HG02642 (cell line): Measurements from ENCODE around the gene RECQL.
A peak's percentile ranks its signal among the peaks of the same experiment; 100 is the strongest.
"Not testable (repeated sequence)": the region's sequence is repeated elsewhere in the genome, so short reads cannot be mapped to it uniquely, and the experiment has no call there.

Source experiments
- ATAC-seq: cut with Tn5 transposase; IDR thresholded peaks from one replicate; pipeline ENCODE4 v1.9.1; 2021; ENCODE audit warnings: mild to moderate bottlenecking; ENCODE audit not compliant: unreplicated experiment, poor library complexity

The RECQL gene

DNA sequence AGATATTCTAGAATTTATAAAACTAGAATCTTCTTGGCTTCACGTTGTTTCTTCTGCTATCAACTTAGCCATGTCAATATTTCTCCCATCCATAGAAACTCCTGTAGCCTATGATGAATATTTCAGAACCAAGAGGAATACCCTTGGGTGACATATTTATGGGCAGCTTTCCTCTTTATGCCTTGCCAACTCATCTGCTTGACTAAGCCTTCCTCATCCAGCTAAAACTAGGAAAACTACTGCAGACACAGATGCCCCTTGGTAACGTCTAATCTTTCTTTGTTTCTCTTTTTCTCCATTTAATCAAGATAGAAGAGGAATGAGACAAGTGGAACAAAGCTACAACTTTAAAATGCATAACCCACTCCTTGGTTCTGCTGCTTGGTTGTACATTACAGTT is 6.4 kb upstream of the RECQL start:
- ATAC-seq = no peak

DNA sequence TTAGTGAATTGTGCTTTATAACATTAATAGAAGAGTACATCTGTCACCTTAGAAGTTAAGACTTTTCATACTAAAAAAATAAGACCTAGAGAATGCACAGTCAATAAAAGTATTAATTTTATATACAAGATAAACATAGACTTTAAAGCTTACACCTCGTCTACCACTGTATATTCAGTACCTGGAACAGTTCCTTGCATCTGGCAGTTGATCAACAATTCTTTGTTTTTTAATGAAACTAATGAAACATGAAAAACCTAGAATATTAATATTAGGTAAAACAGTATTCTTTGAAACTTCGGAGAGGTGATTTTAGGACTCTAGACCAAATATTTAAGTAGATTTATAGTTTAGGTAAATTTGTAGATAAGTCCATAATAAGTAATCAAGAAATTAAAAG is 4.5 kb upstream of the RECQL start:
- ATAC-seq = no peak

DNA sequence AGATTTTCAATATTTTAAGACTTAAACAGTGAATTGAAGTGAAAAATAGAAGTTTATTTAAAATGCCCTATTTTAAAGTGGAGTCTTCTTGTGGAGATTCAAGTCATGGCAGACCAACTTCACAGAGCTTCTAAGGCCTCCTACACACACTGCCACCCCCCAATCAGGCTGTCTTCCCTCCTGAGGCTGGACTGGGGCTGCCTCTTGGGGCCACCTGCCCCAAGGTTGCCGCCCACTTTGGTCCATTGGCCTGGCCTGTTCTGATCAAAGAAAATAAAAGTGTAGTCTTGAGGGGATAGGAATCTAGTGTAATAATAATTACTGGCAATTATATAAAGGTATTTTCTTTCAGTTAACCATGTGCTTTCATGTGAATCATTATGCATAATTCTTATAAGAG is 1.4 kb upstream of the RECQL start:
- ATAC-seq = no peak

DNA sequence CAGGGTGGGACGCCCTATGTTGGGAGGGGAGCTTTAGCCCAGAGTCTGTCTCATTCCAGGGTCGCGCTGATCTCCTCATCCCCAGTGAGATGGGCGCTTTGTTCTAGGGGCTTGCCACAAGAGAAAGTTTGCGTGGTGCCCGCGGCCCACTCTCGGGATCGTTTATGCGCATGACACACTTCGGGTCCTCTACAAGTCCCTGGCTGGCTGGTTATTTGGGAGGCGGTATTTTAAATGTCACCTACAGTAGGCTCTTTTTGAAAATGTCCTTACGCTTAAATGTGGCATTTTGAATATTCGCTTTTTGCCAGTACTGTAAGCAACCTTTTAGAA is 695 bp upstream of the RECQL start:
- ATAC-seq = no peak

DNA sequence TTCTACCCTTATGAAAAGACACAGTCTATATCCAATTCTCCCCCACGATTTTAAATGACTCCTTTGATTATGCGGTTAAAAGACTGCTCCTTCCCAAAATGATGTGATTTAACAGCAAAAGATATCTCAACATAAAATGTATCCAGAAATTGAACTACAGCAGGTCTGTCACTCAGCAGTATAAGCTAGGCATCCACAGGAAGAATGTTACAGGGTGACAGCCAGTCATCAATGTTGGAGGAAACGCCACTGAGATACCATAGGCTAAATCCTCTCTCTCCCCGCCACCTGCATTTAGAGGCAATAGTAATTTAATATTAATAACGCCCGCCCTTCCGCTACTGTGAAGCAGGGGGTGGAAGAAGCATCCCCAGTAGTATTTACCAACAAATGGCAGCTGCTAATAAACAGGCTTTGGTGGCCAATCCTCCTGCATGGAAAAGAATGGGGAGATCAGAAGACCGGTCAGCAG is 613 bp downstream of the RECQL start:
- no peak for ATAC-seq

DNA sequence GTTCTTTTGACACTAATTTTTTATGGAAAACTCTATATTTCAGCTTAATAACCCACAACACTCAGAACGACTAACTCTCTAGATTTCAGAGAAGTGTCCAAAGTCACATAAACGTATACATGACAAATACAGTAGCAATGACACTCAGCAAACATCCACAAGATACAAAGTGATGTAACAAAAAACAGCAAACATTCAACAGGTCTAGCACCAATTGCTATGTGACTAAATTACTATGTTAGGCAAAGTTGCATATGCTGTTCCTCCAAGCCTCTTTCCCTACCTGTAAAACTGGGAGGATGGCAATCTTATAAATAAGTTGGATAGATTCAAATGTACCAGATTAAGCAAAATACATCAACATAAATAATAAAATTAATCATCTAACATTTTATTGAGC is 1.7 kb downstream of the RECQL start:
- no peak for ATAC-seq

DNA sequence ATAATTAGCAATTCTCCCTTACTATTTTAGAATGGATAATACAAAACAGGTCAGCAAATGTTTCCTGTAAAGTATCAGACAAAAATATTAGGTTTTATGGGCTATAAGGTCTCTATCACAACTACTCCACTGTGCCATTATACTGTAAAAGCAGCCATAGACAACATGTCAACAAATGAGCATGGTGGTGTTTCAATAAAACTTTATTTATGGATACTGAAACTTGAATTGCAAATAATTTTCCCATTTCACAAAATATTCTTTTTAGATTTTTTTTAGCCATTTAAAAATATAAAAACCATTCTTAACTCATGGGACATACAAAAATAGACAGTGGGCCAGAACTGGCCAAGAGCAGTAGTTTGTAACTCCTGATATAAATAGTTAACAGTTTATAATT is 15.4 kb downstream of the RECQL start:
- no peak for ATAC-seq

DNA sequence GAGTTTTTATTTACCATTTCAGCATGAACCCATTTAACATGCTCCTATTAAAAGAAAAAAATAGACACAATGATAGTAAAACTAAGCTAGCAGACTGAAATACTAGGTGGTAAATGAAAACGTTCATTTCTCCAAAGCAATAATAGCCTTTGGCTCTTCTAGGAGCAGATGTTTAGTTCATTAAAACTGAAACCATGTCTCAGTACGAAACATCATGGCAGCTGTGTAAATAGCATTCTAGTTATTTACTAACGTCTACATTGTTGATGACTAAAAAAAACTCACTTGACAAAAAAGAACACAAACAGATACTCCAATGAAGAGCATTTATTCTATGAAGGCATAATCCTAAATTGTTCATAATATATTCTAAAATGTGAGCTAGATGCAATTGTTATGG is 17.9 kb downstream of the RECQL start:
- ATAC-seq = no peak

DNA sequence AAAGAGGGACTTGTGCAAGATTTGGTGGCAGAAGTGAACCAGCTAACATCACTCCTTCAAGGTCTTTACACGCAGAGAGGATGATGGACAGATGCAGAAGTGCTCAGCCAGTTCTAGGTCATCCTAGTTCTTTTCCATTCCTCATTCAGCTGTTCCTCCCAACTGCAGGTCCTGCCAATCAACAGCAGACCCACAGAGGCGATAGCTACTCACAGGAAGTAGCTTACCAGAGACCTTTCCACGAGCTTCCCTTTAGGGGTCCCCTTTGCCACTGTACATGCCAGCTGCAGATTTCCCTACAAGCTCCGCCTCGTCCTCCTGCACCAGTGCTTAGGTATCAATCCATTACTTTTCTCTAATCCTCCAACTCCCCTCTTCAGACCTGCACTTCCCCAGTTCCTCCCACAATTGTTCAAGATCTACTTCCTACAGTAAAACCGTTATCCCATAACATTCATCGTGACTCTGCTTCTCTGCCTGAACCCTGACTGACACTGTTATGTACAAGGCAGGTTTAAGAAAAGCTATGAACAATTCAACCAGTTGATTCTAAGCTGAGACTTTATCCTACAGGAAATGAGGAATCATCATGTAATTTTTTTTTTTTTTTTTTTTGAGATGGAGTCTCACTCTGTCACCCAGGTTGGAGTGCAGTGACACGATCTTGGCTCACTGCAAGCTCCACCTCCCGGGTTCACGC is 22.5 kb downstream of the RECQL start:
- ATAC-seq = no peak

DNA sequence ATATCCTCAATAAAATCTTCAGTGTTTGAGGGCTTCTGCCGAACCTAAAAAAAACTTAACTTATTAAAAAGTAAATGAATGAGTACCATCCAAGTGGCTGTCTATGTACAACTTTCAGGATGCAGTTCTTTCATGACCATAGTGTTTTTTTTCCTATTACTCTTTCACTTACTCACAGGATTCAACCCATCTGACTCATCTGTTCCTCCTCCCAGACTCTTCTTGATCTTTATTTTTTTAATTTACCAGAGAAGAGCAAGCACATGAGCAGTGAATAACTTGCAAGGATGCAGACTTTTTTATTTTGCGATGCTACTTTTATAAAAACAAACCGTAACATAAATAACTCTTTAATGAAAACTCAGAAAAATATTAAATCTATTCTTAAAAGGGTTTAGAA is 24.5 kb downstream of the RECQL start:
- ATAC-seq = no peak

DNA sequence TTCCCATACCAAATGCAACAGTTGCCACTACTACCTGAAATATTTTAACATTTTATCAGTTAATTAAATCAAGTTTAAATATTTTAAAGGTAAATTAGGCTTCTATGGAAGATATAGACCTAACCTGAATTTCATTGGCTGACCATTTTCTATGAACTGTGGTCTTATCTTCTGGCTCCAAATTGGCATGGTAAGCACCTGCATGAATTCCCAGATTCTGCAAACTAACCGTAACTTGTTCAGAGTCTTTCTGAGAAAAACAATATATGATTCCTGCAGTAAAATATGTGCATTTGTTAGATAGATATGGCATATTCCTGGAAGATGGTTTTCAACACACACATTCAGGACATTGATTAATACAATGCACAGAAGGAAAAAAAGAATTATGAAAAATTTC is 25.9 kb downstream of the RECQL start:
- ATAC-seq = no peak

DNA sequence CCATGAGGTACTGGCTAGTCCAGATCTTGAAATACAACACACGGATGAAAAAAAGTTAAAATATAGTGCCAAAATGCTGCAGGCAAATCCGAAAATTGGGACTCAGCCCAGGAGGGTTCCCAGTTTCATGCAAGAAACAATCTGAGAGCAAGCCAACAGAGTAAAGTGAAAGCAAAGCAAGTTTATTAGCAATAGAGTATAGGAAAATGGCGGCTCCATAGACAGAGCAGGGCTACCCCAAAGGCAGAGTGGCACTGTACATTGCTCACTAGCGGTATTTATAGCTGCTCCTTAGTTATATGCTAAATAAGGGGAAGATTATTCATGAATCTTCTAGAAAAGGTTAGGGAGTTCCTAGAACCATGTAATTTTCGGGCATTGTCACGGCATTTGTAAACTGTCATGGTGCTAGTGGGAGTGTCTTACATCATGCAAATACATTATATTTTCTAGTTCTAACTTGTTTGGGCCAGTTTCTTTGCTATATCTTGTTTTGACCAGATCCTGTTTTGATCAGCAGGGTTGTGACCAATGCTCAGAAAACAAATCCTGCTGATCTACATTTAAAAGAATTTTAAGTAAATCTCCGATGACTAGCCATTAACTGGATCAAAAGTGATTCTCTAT is 29.1 kb downstream of the RECQL start:
- ATAC-seq = no peak

DNA sequence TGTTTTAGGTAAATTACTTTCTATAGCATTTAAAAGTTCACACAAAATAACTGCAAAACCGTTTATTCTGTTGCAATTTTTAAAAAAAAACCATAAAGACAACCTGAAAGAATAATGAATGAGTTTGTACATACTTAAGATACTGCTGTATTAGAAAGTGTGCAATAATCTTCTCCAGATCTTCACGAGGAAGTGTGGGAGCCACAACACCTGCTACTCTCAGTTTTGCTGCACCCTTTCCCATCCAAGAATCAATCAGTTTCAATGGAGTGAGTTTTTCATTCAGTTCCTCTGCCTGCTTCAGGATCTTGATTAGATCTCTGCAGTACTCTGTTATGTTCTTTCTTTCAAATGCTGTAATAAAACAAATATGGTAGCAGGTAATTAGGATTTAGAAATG is 30.1 kb downstream of the RECQL start:
- ATAC-seq = no peak

DNA sequence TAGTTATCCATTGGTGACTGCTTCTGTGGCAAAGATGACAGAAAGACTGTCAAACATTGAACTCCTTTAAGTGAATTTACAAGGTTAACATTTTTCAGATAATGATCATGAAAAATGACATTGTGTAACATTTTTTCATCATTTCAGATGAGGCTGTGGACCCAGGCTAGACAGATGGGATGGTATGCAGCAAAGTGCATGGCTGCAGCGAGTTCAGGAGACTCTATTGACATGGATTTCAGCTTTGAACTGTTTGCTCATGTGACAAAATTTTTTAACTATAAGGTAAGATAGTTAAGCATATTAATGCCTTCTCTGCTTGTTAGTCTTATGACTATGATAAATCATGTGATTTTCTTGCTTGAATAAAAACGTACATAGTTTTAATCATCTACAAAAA is 34.1 kb downstream of the RECQL start:
- not testable (repeated sequence) for ATAC-seq

DNA sequence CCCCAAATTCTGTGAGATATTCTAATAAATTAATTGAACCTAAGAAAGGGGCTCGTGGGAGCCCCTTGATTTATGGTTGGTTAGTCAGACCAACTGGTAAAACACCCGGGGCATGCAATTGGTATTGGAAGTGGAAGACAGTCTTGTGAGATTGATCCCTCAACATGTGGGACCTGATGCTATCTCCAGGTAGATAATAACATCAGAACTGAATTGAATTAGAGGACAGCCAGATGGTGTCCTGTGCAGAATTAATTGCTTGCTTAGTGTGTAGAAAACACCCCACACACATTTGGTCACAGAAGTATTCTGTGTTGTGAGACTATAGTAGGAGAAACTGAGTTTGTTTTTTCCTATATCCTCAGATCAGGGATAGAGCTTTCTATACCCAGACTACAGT is 42.0 kb downstream of the RECQL start:
- ATAC-seq = no peak

DNA sequence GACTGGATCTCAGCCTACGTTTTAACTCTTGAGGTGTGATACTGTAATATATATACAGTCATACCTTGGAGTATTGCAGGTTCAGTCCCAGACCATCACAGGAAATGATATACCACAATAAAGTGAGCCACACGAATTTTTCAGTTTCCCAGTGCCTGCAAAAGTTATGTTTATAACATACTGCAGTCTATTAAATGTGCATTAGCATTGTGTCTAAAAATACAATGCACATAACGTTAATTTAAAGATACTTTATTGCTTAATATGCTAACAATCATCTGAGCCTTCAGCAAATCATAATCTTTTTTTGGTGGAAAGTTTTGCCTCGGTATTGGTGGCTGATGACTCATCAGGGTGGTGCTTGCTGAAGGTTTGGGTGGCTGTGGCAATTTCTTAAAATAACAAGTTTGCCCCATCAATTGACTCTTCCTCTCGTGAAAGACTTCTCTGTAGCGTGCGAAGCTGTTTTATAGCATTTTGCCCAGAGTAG is 45.1 kb downstream of the RECQL start:
- ATAC-seq = no peak

DNA sequence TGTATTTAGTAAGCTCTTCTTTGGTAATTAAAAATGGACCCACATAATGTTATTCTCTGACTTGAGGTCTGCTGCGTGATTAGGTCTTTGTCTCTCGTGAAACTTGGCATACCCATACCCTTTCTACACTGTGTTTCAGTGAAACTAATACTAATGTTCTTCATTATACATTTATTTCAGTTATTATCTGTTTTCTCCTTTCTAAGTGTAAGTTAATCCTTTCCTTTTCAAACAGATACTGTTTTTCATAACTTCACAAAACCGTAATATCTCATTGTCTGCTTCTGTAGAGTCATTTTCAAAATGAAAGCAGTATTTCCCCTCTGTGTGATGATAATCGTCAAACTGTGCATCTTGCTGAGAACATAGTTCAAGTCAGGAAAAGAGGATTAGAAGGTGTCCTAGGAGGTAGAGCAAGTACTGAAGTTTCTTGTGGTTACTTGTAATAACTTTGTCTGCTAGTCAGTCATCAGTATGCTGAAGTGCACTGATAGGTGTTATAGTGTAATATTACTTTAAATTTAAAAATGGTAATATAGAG is 48.1 kb downstream of the RECQL start:
- ATAC-seq = peak; percentile 62

DNA sequence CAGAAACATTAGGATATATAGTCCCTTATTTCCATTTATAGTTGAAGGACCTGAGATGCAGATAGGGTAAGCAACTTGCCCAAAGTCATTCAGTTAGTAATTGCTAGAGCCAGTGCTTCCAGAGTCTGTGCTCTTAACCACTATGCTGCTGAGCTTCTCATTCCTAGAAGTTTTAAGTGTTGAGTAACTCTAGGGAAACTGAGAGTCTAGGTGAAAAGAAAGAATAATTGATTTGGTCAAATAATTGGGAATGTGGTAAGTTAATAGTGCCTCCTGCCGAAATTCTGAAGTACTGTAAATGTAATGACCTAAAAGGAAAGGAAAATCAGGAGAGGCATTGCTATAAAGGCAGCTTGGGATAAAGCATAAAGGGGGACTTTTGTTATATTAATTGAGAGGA is 49.9 kb downstream of the RECQL start:
- no peak for ATAC-seq

DNA sequence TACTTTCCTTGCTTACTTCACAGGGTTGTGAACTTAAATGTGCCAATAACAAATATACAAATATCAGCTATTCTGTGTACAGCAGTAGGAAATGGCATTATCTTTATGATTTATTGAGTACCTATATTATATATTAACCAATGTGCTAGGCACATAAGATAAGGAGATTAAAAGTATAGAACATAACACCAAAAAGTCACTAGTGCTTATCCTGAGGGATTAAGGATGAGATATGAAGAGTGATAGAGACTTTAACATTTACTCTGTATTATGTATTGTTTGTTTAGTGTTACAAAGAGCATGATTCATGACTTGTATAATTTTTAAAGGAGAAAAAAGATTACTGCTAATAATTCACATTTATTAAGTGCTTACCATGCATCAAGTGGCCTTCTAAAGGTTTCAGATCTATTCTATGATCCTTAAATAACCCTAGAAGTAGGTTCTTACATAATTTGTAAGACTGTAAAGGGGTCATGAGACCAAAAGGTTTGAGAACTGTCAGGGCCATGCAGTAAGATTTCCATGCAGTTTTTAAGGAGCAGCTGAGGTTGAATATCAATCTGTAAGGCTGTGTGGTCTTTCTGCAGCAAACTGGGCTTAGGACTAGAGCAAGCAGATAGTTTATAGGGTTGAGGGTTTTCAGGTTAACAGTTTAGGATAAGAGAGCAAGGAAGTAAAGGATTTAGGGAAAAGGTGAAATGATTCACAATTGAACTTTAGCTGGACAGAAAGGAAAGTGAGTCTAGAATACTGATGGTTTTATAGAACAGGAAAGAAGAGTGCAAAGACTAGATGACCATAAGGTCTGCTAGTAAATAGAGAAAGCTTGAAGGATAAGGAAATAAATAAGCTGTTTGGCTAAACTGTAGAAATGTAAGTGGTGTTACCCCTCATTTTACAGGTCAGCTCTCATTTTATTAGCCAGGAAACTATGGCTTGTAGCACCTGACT is 57.0 kb downstream of the RECQL start:
- no peak for ATAC-seq

DNA sequence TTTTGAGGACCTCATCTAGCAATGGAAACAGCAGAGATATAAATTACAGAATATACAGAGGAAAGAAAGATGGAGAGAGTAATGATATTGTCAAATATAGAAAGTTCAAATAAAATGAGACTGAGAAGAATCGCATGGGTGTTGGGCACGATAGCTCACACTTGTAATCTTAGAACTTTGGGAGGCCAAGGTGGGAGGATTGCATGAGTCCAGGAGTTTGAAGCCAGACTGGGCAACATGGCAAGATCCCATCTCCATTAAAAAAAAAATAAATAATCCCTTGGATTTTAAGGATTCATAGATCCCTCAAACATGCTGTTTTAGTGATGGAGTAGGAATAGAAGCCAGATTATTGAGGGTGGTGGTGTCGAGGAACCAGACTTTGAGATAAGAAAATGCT is 62.1 kb downstream of the RECQL start:
- ATAC-seq = no peak

DNA sequence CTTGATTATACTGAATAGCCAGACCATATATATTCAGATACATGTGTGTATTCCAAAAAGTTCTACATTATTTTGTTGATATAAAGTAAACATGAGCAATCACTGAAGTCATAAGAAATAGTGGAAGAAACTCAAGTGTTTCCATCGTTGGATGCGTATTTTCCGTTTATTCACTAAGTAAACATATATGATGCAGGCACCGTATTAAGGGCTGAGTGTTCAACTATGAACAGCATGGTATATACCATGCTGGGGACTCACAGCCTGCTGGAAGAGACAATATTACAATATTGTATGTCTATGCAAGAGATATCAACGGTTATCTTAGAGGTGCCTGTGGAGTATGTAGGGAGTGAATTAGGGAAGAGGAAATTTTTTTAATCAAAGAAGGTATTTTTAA is 62.8 kb downstream of the RECQL start:
- ATAC-seq = no peak
